ENCODE data around the gene ZNF468.
"Not testable (repeated sequence)": the region's sequence is repeated elsewhere in the genome, so short reads cannot be mapped to it uniquely, and the experiment has no call there.

- TF ChIP-seq CTCF, POLR2A (IDR thresholded peaks at IDR 0.05): not testable (repeated sequence)
Measured at GRCh38 chr19:52904052-52904780, 46.8 kb upstream of the ZNF468 start.
